ENCODE data around the gene MMP15. TPM values are rescaled to one million over a fixed set of nuclear protein-coding genes. Genes with fewer than 3 reads are reported as not detected.

The MMP15 gene
- total RNA-seq, 2 donors from 2014 or later, result 22.3 to 35.3 TPM

DNA sequence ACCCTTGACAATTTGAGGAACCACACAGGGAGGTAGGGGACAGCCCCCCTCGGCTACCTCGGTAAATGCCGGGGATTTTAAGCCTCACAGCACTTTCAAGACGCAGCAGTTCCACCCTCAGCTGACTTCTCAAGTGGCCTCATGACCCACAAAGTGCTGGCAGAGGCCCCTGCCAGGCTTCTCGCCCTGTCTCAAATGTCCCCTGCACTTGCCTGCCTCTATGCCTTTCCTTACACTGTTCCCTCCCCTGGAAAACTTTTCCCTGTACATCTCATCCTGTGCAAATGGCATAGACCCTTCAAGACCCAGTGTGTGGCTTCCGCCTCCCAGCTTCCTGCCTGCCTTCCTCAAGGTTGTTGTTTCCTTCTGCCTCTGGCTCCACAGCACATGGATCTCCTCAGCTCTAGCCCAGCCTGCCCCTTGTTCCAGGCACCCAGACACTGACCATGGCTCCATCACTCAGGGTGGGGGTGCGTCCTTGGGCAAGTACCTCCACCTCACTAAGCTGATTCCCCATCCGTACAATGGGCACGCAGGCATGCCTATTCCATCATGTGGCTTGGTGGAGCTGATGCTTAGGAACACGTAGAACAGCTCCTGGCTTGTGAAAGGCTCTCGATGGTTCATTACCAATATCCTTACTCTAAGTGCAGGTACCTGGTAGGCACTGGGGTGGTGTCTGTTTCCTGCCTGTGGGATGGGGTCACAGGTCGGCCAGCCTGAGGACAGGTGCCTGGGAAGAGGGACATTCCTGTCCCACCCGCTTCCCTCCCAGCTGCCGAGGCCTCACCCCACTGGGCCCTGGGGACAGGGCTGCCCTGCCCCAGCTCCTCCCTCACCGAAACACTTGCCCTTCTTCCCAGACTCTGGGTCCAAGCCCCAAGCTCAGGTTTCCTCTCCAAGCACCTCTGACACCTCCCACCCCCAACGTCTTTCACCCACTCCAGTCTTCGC lies 24.0 kb downstream of the MMP15 start:
- Histone ChIP-seq H3K4me3 (no peak overlapping the region), H3K36me3 (replicated peaks in 1 of 2; ENCODE audit: insufficient read depth in 1 of 2, low read depth in 2 of 2) (no peaks in the 10 kb centered on the region), H3K9me3 (no peaks in the 10 kb centered on the region), H3K4me1 (peaks cover under 1% of the 10 kb centered on the region), H3K27ac (no peak overlapping the region), H3K27me3 (no peaks in the 10 kb centered on the region)
- intact Hi-C loops (cut with DNase I), result no loop called here
- no peak for TF ChIP-seq POLR2A (IDR thresholded peaks at IDR 0.05)
- TF ChIP-seq CTCF (IDR thresholded peaks at IDR 0.05), result no peak
- WGBS, 2 donors, result 75 to 77% methylated on average over 15 to 16 of the region's 17 CpGs
- ATAC-seq, result no peak
- DNase-seq, result no peak

DNA sequence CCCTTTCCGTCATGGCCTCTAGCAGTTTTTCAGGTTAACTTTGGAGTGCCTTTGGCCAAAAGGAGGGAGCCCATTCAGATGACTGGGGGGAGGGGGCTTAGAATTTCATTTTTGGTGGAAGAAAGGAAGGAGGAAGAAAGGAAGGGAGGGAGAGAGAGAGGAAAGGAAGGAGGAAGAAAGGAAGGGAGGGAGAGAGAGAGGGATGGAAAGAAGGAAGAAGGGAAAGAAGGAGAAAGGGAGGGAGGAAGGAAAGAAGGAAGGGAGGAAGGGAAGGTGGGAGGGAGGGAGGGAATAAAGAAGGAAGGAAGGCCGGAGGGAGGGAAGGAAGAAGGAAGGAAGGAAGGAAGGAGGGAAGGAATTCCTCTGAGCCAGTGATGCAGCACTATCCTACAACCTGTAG lies 25.7 kb downstream of the MMP15 start:
- no peaks in the 10 kb centered on the region for H3K9me3 ChIP-seq
- intact Hi-C loops (cut with DNase I), result no loop called here
- ATAC-seq (no peak), DNase-seq (no peak)
- H3K27me3 ChIP-seq, result no peaks in the 10 kb centered on the region
- H3K27ac ChIP-seq, result no peak overlapping the region
- H3K36me3 ChIP-seq (replicated peaks in 1 of 2; ENCODE audit: insufficient read depth in 1 of 2, low read depth in 2 of 2), result no peaks in the 10 kb centered on the region
- H3K4me1 ChIP-seq, result no peaks in the 10 kb centered on the region
- 79 to 85% methylated on average over 2 of the region's 2 CpGs for WGBS, 2 donors
- TF ChIP-seq POLR2A (IDR thresholded peaks at IDR 0.05), result no peak
- TF ChIP-seq CTCF (IDR thresholded peaks at IDR 0.05), result no peak
- no peak overlapping the region for H3K4me3 ChIP-seq

DNA sequence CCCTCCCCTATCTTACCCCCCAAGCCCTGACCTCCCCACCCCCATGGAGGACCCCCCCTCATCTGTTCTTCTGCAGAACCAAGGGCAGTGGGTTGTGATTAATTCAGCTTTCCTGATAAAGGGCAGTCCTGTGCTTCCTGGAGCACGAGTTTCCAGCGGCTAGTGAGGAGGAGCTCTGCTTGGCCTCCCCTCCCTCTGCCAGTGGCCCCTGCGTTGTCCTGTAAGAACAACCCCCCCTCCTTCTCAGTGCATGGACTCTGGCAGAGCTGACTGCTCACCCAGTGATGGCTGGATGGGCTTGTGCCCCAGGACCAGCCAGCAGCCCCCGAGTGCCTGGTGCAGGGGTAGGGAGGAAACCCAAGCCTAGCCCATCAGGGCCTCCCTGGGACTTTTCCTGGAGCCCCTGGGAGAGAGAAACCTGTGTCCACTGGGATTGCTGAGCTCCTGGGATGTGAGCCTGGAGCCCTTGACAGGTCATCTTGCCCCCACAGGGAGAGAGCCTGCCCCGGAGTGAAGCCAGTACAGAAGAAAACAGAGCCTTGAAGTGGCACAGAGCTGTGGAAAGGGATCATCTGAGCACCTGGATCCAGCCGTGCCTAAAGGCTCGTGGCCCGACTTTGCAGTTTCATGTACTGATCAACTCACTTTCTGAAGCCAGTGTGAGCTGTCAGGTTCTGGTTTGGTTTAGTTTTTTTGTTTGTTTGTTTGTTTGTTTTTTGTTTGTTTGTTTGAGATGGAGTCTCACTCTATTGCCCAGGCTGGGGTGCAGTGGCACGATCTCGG lies 26.5 kb downstream of the MMP15 start:
- DNase-seq (no peak), ATAC-seq (no peak)
- H3K4me3 ChIP-seq, result no peak overlapping the region
- no peaks in the 10 kb centered on the region for H3K27me3 ChIP-seq
- H3K27ac ChIP-seq, result no peak overlapping the region
- H3K9me3 ChIP-seq, result no peaks in the 10 kb centered on the region
- no peaks in the 10 kb centered on the region for H3K36me3 ChIP-seq (replicated peaks in 1 of 2; ENCODE audit: insufficient read depth in 1 of 2, low read depth in 2 of 2)
- H3K4me1 ChIP-seq, result no peaks in the 10 kb centered on the region
- TF ChIP-seq POLR2A (IDR thresholded peaks at IDR 0.05) (no peak), CTCF (IDR thresholded peaks at IDR 0.05) (no peak)
- intact Hi-C loops (cut with DNase I), result no loop called here
- 74 to 85% methylated on average over 6 to 10 of the region's 10 CpGs for WGBS, 2 donors

DNA sequence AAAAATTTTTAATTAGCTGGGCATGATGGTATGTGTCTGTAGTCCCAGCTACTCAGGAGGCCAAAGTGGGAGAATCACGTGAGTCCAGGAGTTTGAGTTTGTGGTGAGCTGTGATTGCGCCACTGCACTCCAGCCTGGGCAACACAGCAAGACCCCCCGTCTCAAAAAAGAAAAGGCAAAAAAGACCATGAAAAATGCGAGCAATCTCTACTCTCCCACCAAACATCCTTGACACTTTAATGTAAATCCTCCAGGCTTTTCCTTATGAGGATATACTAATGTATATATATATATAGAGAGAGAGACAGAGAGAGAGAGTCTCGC lies 28.1 kb downstream of the MMP15 start:
- H3K27me3 ChIP-seq, result no peaks in the 10 kb centered on the region
- 88 to 92% methylated on average over 5 of the region's 5 CpGs for WGBS, 2 donors
- no peak for DNase-seq

More for the DNA sequence above, 28.1 kb downstream of the MMP15 start:
- TF ChIP-seq CTCF (IDR thresholded peaks at IDR 0.05), result no peak
- TF ChIP-seq POLR2A (IDR thresholded peaks at IDR 0.05), result no peak
- no peak for ATAC-seq
- H3K9me3 ChIP-seq, result no peaks in the 10 kb centered on the region
- no peak overlapping the region for H3K4me3 ChIP-seq
- H3K27ac ChIP-seq, result no peak overlapping the region
- intact Hi-C loops (cut with DNase I), result no loop called here
- no peaks in the 10 kb centered on the region for H3K36me3 ChIP-seq (replicated peaks in 1 of 2; ENCODE audit: insufficient read depth in 1 of 2, low read depth in 2 of 2)
- peaks cover 3% of the 10 kb centered on the region for H3K4me1 ChIP-seq
